K562 (cell line): ENCODE measurements around the gene IDUA. TPM values are rescaled to one million over a fixed set of nuclear protein-coding genes. Genes with fewer than 3 reads are reported as not detected.

ENCODE experiments used
- ATAC-seq: fragments of 200-7000 bp; cut with Tn5 transposase; 3 replicates; pipeline ENCODE4 v1.9.1; 2020; ENCODE audit warnings: moderate library complexity
- BruUV-seq: library from RNA; stranded (reverse); fragments of 400-500 nt; replicated peaks from 2 replicates; lab custom pipeline; 2021; lab: Mats Ljungman, UMichigan
- CTCF ChIA-PET: fragments of 300-600 bp; formaldehyde crosslinking; extraction: SDS; loops from one replicate; lab custom pipeline; 2021; ENCODE audit warnings: low intra/inter-chr PET ratio; lab: Yijun Ruan, JAX
- POLR2A ChIA-PET: fragments of 300-600, 350-650 bp; sonication (Branson Sonifier 250); formaldehyde crosslinking; extraction: SDS; loops from one replicate; lab custom pipeline; 2021; ENCODE audit warnings: antibody characterized with exemption, inconsistent platforms; lab: Yijun Ruan, JAX
- DNase-seq, 4 experiments: peaks; one replicate each; pipeline versions ENCODE4 v3.0.0 to v3.0.0-alpha.2; 2011 to 2018; ENCODE audit warnings: low spot score in 3 of 4, mixed read lengths in 3 of 4; ENCODE audit errors: extremely low read depth in 1 of 4
- FAIRE-seq: peaks from 2 replicates; lab custom pipeline; 2011; peaks lifted over from hg19 to GRCh38; lab: Jason Lieb, UNC
- H2AFZ ChIP-seq: 2 replicates; pipeline ENCODE4 v1.6.0; 2011; ENCODE audit warnings: low read depth, low read length, control low read depth, inconsistent platforms
- H3K27ac ChIP-seq: fragments of 200-600 bp; 3 replicates; pipeline ENCODE4 v1.8.0; 2011; ENCODE audit warnings: low read depth, mild to moderate bottlenecking, control low read depth, inconsistent platforms, low read length, moderate library complexity, mixed read lengths; ENCODE audit errors: extremely low read depth
- H3K27me3 ChIP-seq, 2 experiments: fragments of 300-600 bp in 1 of 2; 2 replicates in 1 of 2; 3 replicates in 1 of 2; pipeline versions ENCODE4 v1.6.0 to v1.8.0; 2011; ENCODE audit warnings: inconsistent platforms in 2 of 2, low read length in 2 of 2, mild to moderate bottlenecking in 1 of 2, mixed read lengths in 1 of 2, moderate library complexity in 1 of 2; ENCODE audit not compliant: control insufficient read depth in 2 of 2, insufficient read depth in 2 of 2
- H3K36me3 ChIP-seq: fragments of 300-600 bp; 3 replicates; pipeline ENCODE4 v1.8.0; 2011; ENCODE audit warnings: mild to moderate bottlenecking, low read length, inconsistent platforms; ENCODE audit not compliant: control insufficient read depth, insufficient read depth
- H3K4me1 ChIP-seq, 2 experiments: fragments of 200-600 bp in 1 of 2; replicated peaks in 1 of 2; 2 replicates in 1 of 2; 3 replicates in 1 of 2; pipeline versions ENCODE4 v1.5.1 to v1.8.0; 2011; ENCODE audit warnings: inconsistent platforms in 2 of 2, low read length in 2 of 2, mild to moderate bottlenecking in 1 of 2, mixed read lengths in 1 of 2, moderate library complexity in 1 of 2; ENCODE audit not compliant: control insufficient read depth in 2 of 2, insufficient read depth in 2 of 2
- H3K4me2 ChIP-seq: 2 replicates; pipeline ENCODE4 v1.6.1; 2011; ENCODE audit warnings: low read length, control low read depth, inconsistent platforms, mixed read lengths; ENCODE audit not compliant: insufficient read depth
- H3K4me3 ChIP-seq: fragments of 200-600 bp; sonication (generic), shearing (Covaris generic); 2 replicates; pipeline ENCODE4 v1.5.1; 2016; ENCODE audit warnings: control low read depth, inconsistent platforms
- H3K79me2 ChIP-seq: fragments of 200-600 bp; 3 replicates; pipeline ENCODE4 v1.8.0; 2011; ENCODE audit warnings: low read length, inconsistent platforms; ENCODE audit not compliant: control insufficient read depth, insufficient read depth
- H3K9ac ChIP-seq, 2 experiments: 2 replicates each; pipeline versions ENCODE4 v1.6.0 to v1.6.1; 2011; ENCODE audit warnings: low read depth in 2 of 2, low read length in 2 of 2, control low read depth in 1 of 2, inconsistent platforms in 1 of 2, mild to moderate bottlenecking in 1 of 2, mixed read lengths in 1 of 2; ENCODE audit not compliant: insufficient read depth in 1 of 2
- H3K9me1 ChIP-seq: one replicate; pipeline ENCODE4 v1.6.0; 2011; ENCODE audit warnings: inconsistent platforms, mild to moderate bottlenecking, low read length, moderate library complexity; ENCODE audit not compliant: control insufficient read depth, insufficient read depth
- H3K9me3 ChIP-seq: replicated peaks from 2 replicates; pipeline ENCODE4 v1.5.1; 2011; ENCODE audit warnings: low read depth, low read length, inconsistent platforms; ENCODE audit not compliant: control insufficient read depth, insufficient read depth
- H4K20me1 ChIP-seq: replicated peaks from 2 replicates; pipeline ENCODE4 v1.6.1; 2011; ENCODE audit warnings: low read length, inconsistent platforms, mixed read lengths; ENCODE audit not compliant: control insufficient read depth, insufficient read depth
- ASH1L ChIP-seq: fragments of 450-650 bp; IDR thresholded peaks from 2 replicates; pipeline ENCODE4 v1.6.1; 2018; ENCODE audit warnings: borderline replicate concordance, mild to moderate bottlenecking, low read depth; ENCODE audit not compliant: partially characterized antibody
- HCFC1 ChIP-seq: IDR thresholded peaks from 2 replicates; pipeline ENCODE4 v1.6.1; 2012; ENCODE audit warnings: low read depth, low read length, improper control_type of control experiment
- KDM2B ChIP-seq: fragments of 250-450 bp; sonication (Bioruptor Pico); IDR thresholded peaks from 2 replicates; pipeline ENCODE4 v1.8.0; 2021; ENCODE audit warnings: mild to moderate bottlenecking, moderate library complexity
- LARP7 ChIP-seq: fragments of 450-650 bp; IDR thresholded peaks from 2 replicates; pipeline ENCODE4 v1.6.1; 2016
- NUFIP1 ChIP-seq: fragments of 450-650 bp; IDR thresholded peaks from 2 replicates; pipeline ENCODE4 v1.6.1; 2018; ENCODE audit not compliant: partially characterized antibody
- PHF8 ChIP-seq: fragments of 200-600 bp; sonication (generic); IDR thresholded peaks from 2 replicates; pipeline ENCODE4 v1.6.1; 2012; ENCODE audit warnings: mixed run types, mild to moderate bottlenecking, inconsistent platforms, low read length, moderate library complexity, borderline replicate concordance
- SIN3B ChIP-seq: fragments of 450-650 bp; IDR thresholded peaks from 2 replicates; pipeline ENCODE4 v1.6.1; 2017; ENCODE audit warnings: low read depth, mild to moderate bottlenecking, moderate library complexity
- TCF7L2 ChIP-seq: fragments of 150-350 bp; IDR thresholded peaks from 2 replicates; pipeline ENCODE4 v1.6.1; 2016; ENCODE audit warnings: low read depth, mild to moderate bottlenecking, low read length, moderate library complexity
- ZNF124 ChIP-seq: sonication (generic); formaldehyde crosslinking; IDR thresholded peaks from 2 replicates; pipeline ENCODE4 v1.8.1; 2022; ENCODE audit warnings: missing genetic modification reagents
- WGBS: fragments of 100-300 bp; shearing (Covaris generic); methylation state at CpG from one replicate; pipeline ENCODE4 v1.1.6; 2016; ENCODE audit warnings: low coverage, mixed read lengths; ENCODE audit not compliant: insufficient coverage; ENCODE audit errors: missing lambda C conversion rate; 5-methylcytosine and 5-hydroxymethylcytosine counted together
- in situ Hi-C: fragments of 300-500 bp; cut with MboI; formaldehyde crosslinking; loops from 4 replicates; pipeline ENCODE4 v1.15.0; 2018; ENCODE audit warnings: inconsistent platforms, mixed read lengths
- intact Hi-C: fragments of 100-400 bp; cut with micrococcal nuclease; formaldehyde crosslinking; loops from 2 replicates; pipeline ENCODE4 v1.14.2; 2022
- polyA plus RNA-seq, 8 experiments: library from polyadenylated mRNA; depleted of rRNA in 4 of 8; stranded (reverse) in 5 of 8; unstranded in 3 of 8; fragments of >200 nt; fragmentation: Nextera tagmentation in 2 of 8; fragmentation: Illumina TruSeq in 1 of 8; extraction: Ambion mirVana in 2 of 8; extraction: Trizol in 1 of 8; gene quantifications; 2 replicates each; pipeline versions ENCODE4 v1.2.1 to v1.2.3, GENCODE V29; 2011 to 2014; ENCODE audit warnings: inconsistent platforms in 1 of 8, missing spikeins in 1 of 8
- total RNA-seq, 7 experiments: library from RNA; depleted of rRNA in 6 of 7; stranded (reverse); fragments of >200 nt in 6 of 7; fragmentation: Illumina TruSeq in 2 of 7; extraction: Trizol in 2 of 7; gene quantifications; 2 replicates each; pipeline versions ENCODE4 v1.2.1 to v1.2.3, GENCODE V29; 2011 to 2021; ENCODE audit warnings: low replicate concordance in 1 of 7

The IDUA gene
- total and polyA plus RNA-seq, 9 of the 15 experiments (the other 6 are each of a cell fraction or from before 2014, with no cell fraction given) = 0.04 to 16.1 (median 1.2) TPM

GRCh38 chr4:970854-971520 lies 15.9 kb upstream of the IDUA start:
- WGBS = 83% methylated on average over 17 of the region's 17 CpGs
- Histone ChIP-seq H3K36me3 (peaks cover 7% of the 10 kb centered on the region; the same call in 1 of the 3 replicates), H3K4me1 (peaks cover 0 to 62% of the 10 kb centered on the region in 2 experiments; a peak in 4 of 5 replicates), H3K79me2 (peaks cover 10% of the 10 kb centered on the region; the same call in 2 of the 3 replicates), H4K20me1 (no peaks in the 10 kb centered on the region; the same call in 1 of the 2 replicates), H3K9me1 (no peaks in the 10 kb centered on the region), H3K4me3 (no peak overlapping the region), H3K4me2 (no peak overlapping the region), H3K27ac (no peak overlapping the region), H3K9ac (peak overlapping the region in 1 of 2 experiments; percentile 42; a peak in 1 of 4 replicates), H3K27me3 (no peaks in the 10 kb centered on the region), H3K9me3 (no peaks in the 10 kb centered on the region), H2AFZ (no peak overlapping the region)
- CTCF ChIA-PET = no interaction called here
- ATAC-seq = no peak
- TF ChIP-seq LARP7 = no peak
- no peak for TF ChIP-seq ZNF124
- no peak for TF ChIP-seq TCF7L2
- TF ChIP-seq ASH1L = no peak
- no peak for TF ChIP-seq NUFIP1
- no peak for TF ChIP-seq SIN3B
- TF ChIP-seq PHF8 = no peak
- TF ChIP-seq KDM2B (CRISPR knock-in tag) = no peak
- no peak for TF ChIP-seq HCFC1
- DNase-seq = no peak
- intact Hi-C loops (no loop called here), in situ Hi-C loops (no loop called here)
- no peak for FAIRE-seq
- POLR2A ChIA-PET = interaction anchor here (0.6 kb wide), 1 partner anchor 13 kb away, joined by 3 read pairs; no protein-coding TSS in a partner anchor
- BruUV-seq = no TSS peak
